ENCODE measurements around the gene PILRA. TPM values are rescaled to one million over a fixed set of nuclear protein-coding genes. Genes with fewer than 3 reads are reported as not detected.
A peak's percentile ranks its signal among the peaks of the same experiment; 100 is the strongest.
"Not testable (repeated sequence)": the region's sequence is repeated elsewhere in the genome, so short reads cannot be mapped to it uniquely, and the experiment has no call there.

The PILRA gene
- polyA plus RNA-seq, 12 donors, result 1.6 to 9.3 (median 2.5) TPM; not detected in 2

DNA sequence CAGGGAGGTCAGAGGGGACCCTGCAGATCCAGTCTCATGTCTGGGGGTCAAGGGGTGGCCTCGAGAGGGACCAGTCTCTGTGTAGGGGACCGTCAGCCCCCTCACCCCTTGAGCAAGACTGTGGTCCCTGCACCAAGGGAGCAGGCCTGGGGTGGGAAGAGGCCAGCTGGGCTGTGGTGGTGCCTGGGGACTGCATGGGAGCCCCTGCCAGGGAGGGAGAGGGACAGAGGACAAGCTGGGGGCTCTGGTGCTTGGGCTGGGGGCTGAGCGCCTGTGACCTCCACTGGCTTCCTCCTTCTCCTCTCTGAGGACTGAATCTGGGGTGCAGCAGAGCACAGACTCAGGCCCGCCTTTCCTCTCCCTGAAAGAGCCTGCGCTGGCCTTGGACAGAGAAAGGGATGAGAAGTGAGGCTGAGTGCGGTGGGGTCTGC is 16.1 kb upstream of the PILRA start:
- DNase-seq, result no peak

DNA sequence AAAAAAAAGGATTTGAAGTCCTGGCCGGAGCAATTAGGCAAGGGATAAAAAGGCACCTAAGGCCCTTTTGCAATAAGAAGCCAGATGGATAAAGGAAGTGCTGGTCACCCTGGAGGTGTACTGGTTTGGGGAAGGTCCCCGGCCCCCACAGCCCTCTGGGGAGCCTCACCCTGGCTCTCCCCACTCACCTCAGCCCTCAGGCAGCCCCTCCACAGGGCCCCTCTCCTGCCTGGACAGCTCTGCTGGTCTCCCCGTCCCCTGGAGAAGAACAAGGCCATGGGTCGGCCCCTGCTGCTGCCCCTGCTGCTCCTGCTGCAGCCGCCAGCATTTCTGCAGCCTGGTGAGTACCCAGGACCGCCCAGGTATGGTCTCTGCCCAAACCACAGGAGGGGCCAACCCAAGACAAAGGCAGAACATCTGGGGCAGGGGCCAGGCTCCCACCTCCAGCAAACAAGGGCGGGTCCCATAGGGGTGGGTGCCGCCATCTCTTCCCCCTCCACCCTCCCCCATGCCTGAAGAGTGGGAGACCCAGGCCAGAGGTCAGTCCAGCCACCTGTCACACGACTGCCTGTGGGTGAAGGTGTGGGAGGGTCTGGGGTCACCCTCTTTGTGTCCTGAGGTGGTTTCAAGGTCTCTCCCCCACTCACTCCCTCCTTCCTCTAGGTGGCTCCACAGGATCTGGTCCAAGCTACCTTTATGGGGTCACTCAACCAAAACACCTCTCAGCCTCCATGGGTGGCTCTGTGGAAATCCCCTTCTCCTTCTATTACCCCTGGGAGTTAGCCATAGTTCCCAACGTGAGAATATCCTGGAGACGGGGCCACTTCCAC is 15.0 kb upstream of the PILRA start, which contains the start of gene PILRB:
PILRB (plus strand) TSS at position 91 of the 830 bp plus-strand sequence; CDS start at position 277, 186 bp downstream.
- no peak for DNase-seq

DNA sequence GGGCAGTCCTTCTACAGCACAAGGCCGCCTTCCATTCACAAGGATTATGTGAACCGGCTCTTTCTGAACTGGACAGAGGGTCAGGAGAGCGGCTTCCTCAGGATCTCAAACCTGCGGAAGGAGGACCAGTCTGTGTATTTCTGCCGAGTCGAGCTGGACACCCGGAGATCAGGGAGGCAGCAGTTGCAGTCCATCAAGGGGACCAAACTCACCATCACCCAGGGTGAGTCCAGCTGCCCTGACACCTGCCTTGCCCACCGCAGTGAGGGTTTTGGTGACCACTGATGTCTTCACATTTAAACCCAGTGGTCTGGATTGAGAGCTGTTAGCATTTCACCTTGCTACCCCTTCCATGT is 14.5 kb upstream of the PILRA start:
- no peak for DNase-seq

DNA sequence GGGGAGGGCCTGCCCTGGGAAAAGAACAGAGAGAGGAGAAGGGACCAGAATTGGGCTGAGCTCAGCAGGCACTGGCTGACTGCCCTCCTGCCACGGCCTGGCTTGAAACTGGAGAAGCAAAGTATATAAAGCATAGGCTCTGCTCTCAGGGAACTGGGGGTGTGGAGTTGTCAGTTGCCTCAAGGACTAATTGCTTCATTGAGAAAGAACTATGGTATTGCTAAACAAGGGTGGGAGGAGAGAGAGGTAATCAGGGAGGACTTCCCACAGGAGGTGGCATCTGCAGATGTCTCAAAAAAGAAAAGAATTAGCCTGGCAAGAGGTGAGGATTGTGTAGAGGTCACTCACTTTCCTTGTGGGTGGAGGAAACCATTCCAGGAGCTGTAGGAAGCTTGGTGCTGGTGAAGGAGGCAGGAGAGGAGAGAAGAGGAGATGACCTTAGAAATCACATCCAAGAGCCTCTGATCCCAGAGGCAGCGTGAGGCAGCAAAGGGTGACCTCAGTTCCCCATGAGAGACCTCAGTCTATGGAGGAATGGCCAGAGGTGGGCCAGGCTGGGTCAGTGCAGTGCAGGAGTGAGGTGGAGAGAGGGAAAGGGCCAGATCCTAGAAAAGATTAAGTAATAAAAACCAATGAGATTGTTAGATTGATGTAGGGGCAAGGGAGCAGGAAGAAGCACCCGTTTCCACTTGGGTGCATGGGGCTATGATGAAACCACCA is 13.0 kb upstream of the PILRA start:
- DNase-seq, result no peak

DNA sequence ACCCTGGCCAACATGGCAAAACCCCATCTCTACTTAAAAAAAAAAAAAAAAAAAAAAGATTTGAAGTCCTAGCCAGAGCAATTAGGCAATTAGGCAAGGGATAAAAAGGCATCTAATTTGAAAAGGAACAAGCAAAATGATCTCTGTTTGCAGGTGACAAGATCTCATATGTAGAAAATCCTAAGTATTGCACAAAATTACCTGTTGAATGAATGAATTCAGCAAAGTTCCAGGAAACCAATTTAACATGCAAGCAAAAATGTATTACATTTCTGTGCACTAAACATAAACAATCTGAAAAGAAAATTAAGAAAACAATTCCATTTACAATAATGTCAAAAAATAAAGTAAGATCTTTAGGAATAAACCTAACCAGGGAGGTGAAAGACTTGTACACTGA is 10.2 kb upstream of the PILRA start:
- no peak for DNase-seq

DNA sequence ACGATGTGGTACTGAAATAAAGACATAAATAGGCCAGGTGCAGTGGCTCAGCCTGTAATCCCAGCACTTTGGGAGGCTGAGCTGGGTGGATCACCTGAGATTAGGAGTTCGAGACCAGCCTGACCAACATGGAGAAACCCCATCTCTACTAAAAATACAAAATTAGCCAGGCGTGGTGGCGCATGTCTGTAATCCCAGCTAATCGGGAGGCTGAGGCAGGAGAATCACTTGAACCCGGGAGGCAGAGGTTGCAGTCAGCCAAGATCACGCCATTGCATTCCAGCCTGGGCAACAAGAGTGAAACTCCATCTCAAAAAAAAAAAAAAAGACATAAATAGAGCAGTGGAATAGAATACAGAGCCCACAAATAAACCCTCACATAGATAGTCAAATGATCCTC is 9.5 kb upstream of the PILRA start:
- not testable (repeated sequence) for DNase-seq

DNA sequence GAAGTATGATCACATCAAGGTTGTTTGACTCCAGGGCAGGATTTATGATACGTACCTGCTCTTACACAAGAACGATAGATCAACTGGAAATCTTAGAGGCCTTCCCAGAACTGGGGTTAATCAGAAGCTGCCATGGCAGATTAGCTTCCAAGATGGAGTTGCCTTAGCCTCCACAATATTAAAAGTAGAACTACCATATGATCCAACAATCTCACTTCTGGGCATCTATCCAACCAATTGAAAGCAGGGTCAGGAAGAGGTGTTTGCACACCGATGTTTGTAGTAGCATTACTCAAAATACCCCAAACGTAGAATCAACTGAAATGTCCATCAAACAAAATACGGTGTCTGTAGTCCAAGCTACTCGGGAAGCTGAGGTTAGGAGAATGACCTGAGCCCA is 8.8 kb upstream of the PILRA start:
- DNase-seq, result no peak

DNA sequence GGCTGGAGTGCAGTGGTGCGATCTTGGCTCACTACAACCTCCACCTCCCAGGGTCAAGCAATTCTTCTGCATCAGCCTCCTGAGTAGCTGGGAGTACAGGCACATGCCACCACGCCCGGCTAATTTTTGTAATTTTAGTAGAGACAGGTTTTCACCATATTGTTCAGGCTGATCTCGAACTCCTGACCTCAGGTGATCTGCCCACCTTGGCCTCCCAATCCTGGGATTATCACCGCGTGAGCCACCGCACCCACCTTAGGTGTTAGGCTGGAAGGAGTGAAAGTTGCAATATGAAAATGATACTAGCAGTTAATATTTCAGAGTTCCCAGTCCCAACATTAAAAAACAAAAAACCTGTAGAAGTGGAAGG is 7.3 kb upstream of the PILRA start:
- DNase-seq, result not testable (repeated sequence)

DNA sequence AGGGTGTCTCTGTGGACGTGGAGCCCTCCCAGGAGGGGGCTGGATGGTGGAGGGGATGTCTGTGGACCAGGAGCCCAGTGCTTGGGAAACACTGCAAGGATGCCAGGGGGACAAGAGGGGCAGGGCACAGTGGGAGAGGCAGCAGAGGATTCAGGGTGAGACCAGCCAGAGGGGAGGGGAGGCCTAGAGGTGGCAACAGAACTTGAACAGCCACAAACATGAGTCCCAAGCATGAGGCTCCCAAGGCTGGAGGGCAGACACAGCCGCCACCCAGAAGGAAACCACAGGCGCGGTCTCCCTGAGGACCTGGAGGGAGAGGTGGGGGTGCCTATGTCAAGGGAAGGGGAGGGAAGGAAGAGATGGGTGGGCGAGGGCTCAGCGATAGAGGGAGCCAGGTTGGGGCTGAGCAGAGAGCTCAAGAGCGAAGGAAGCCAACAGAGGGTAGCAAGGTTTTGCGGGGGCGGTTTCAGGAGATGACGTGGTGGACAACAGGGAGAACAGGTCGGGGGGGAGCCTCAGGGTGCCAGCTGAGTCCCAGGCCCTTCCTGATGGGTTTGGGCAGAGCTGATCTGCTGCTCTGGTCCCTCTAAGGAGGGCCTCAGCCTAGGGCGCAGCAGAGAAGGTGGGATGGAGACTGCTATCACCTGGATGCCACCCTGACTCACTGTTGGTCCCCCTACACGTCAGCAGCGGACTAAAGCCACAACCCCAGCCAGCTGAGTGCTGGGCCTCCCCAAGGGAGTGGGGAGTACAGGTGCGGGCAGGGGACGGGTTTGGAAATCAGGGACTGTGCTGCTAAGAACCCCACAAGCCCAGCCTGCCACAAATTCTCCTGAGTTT is 6.7 kb upstream of the PILRA start:
- no peak for DNase-seq

DNA sequence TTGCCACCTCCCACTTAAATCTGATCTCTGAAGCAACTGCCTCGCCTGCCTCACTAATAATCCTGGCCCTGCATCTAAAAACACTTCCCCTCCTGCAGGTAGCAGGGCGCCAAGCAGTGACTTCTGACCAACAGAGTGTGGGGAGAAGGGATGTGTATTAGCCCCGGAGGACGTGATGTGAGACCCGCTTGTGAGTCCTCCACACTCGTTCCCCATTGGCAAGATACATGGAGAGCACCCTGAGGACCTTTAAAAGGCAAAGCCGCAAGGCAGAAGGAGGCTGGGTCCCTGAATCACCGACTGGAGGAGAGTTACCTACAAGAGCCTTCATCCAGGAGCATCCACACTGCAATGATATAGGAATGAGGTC is 6.1 kb upstream of the PILRA start:
- no peak for DNase-seq

DNA sequence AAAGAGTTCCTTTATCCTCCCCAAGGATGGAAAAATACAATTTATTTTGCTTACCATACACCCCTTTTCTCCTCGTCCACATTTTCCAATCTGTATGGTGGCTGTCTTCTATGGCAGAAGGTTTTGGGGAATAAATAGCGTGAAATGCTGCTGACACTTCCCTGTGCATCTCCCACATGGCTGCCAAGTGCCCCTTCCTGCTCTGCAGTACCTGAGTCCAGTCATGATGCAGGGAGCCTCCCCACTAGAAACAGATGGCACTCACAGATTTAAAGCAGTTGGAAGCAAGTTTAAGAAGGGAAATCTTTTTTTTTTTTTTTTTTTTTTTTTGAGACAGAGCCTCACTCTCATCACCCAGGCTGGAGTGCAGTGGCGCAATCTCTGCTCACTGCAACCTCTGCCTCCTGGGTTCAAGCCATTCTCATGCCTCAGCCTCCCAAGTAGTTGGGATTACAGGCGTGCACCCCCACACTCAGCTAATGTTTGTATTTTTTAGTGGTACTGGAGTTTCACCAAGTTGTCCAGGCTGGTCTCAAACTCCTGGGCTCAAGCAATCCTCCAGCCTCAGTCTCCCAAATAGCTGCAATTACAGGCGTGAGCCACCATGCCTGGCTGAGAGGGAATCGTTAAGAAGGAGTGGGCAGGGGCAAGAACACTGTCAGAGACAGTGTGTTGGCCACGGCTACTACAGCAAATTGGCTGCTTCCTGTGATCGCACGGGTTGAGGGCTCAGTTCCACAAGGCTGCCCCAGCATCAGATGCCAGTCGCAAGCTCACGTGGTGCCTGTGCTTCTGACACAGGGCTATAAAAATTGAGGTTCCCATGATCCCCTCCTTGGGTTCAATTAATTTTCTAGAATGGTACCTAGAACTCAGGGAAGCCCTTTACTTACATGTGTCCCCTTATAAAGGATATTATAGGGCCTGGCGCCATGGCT is 5.3 kb upstream of the PILRA start:
- DNase-seq, result no peak

DNA sequence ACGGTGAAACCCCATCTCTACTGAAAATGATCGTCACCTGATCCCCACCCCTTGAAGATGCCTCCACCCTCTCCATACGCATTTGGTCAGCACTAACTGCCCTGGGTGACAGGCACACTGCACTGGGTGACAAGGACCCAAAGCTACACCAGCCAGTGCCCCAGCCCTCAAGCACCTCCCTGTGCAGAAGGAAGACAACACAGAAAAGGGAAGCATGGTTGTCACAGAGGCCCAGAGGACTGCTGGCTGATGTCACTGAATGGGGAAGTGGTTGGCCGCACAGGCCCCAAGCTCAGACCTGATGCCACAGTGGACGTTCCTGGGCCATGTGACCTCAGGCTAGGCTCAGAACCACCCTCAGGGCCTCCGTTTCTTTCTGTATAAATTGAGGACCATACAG is 4.2 kb upstream of the PILRA start:
- peak; percentile 26 for DNase-seq

DNA sequence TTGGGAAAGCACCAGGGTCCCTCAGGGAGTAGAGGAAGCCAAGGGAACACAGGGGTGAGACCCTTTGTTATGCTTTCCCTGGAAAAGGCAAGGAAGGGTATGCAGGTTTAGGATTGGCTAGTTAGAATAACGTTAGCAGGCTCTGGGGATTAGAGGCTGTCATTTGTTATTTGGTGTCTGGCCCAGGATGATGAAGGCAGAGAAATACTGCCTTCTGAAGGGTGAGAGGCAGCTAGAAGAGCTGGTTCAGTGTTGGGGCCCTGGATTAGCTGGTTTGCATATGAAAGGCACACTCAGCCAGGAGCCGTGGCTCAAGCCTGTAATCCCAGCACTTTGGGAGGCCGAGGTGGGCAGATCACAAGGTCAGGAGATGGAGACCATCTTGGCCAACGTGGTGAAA is 3.0 kb upstream of the PILRA start:
- DNase-seq, result no peak

DNA sequence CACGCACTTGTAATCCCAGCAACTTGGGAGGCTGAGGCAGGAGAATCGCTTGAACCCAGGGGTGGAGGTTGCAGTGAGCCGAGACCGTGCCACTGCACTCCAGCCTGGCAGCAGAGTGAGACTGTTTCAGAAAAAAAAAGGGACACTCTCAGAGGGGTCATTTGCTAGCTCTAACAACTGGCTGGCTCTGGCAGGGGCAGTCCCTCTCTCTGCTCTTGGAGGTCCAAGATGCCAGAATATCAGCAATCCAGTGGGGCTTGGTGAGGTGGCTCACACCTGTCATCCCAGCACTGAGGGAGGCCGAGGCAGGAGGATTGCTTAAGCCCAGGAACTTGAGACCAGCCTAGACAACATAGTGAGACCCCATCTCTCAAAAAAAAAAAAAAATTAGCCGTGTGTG is 2.5 kb upstream of the PILRA start:
- no peak for DNase-seq

DNA sequence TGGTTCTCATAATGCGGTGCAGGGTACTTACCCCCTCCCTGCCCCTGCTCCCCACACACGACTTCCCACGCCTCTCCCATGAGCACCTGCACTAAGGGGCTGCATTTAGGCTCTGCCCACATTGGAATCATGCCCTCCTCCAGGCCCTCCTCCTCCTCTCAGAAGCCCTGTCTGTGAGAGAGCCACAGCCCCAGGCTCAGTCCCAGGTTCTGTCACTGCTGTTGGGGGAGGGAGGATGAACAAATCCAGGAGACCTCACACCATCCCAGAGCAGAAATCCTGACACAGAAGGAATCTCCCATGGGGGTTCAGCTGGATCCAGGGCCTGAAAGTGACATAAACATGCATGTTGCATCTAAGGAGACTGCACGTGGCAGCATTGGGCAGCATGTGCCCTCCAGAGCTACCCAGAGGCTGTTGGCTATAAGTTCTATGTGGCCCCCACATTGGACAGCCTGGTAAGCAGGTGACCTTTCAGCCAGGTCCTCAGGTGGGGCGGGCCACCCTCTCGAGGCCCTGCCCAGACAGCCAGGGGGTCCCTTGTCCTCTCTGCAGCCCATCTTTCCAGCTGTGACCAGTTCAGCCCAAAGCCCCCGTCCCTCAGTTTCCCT is 1.6 kb upstream of the PILRA start:
- no peak for DNase-seq

DNA sequence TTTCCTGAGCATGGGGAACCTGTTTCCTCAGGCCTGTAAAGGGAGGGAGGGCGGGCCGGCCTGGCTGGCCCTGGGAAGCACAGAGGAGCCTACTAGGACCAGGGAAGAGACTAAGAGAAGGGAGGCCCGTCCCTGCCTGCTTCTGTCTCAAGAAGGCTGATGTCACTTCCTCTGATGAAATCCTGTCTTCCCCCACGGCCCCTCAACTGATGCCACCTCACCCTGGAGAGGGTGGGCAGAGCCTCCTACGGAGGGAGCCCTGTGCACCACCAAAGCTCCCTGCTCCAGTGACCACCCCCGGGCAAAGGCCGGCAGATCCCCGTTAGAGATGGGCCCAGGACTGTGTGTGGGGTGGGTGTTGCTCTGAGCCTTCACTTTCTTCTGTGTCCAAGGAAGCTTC is 1.0 kb upstream of the PILRA start:
- no peak for DNase-seq

DNA sequence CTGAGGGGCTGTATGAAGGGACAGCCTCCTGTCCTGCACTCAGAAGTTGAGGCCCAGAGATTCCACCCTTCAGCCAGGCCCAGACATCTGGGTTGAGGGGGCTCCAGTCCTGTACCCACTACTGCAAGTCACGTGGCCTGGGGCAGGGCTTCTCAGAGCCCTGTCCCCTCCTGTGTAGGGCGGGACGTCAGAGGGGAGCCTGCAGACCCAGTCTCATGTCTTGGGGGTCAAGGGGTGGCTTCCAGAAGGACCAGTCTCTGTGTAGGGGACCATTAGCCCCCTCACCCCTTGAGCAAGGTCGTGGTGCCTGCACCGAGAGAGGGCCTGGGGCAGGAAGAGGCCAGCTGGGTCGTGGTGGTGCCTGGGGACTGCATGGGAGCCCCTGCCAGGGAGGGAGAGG is 593 bp upstream of the PILRA start:
- DNase-seq, result no peak

DNA sequence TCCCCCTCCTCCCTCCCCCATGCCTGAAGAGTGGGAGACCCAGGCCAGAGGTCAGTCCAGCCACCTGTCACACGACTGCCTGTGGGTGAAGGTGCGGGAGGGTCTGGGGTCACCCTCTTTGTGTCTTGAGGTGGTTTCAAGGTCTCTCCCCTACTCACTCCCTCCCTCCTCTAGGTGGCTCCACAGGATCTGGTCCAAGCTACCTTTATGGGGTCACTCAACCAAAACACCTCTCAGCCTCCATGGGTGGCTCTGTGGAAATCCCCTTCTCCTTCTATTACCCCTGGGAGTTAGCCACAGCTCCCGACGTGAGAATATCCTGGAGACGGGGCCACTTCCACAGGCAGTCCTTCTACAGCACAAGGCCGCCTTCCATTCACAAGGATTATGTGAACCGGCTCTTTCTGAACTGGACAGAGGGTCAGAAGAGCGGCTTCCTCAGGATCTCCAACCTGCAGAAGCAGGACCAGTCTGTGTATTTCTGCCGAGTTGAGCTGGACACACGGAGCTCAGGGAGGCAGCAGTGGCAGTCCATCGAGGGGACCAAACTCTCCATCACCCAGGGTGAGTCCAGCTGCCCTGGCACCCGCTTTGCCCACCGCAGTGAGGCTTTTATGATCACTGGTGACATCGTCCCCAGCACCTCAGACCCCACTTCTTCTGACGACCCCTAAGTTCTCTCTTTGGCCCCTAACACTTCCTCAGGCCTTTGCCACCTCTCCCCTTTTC is 747 bp downstream of the PILRA start:
- not testable (repeated sequence) for DNase-seq

DNA sequence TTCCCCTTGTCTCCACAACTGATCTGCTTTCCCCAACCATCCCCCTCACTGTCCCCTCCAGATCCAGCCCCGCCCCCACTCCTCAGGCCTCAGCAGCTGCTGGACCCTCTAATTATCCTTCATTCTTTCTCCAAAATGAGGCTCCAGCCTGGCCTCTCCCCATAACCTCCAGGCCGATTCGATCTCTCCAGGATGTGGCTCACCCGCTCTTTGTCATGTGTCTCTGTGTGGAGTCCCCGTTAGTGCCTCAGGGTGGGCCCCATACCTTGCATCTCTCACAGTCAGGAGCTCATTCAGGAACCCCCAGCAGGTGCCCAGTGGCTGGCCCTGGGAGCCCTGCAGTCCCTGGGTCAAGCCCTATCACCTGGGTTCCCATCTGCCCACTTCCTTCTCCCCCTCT is 1.3 kb downstream of the PILRA start:
- no peak for DNase-seq

DNA sequence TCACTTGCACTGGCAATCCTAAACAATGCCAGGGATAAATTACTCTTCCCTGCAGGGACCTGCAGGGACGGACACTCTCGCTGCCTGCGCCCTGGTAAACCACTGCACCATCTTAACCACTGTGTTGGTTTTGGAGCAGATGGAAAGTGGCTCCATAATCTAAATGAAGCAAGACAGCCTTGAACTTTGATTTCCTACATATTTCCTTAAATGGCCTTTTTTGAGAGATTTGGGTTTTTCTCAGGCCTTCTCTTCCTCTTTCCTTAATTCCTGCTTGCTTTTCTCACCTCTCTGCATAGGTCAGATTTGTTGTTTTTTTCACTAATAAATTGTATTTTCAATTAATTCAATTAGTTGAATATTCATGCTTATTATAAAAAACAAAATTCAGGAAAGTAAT is 2.8 kb downstream of the PILRA start:
- DNase-seq, result no peak

Data from muscle of arm (tissue), 12 donors.